OCI-M2 (cell line): ENCODE results near the gene CELF4.

Source experiments
- DNase-seq: peaks from one replicate; lab custom pipeline; 2025; ENCODE audit not compliant: unreplicated experiment; lab: John Stamatoyannopoulos, UW

The CELF4 gene

DNA sequence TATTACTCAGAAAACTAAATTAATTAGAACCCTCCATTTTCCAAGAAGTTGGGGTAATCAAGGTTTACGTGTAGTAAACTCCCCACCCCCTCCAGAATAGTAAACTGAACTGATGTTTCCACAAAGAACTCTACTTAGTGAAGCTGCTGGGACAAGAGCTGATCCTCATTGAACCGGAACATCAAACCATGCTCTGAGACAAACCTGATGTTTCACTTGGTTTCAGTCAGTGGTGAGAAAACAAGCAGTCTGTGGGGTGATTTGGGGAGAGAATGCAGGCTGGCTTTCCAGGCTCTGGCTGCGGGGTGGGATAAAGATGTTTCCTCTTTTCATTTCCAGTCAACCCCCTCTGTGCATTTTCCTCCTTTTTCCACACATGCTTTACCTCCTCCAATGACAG, 38.2 kb downstream of the CELF4 start:
- no peak for DNase-seq

DNA sequence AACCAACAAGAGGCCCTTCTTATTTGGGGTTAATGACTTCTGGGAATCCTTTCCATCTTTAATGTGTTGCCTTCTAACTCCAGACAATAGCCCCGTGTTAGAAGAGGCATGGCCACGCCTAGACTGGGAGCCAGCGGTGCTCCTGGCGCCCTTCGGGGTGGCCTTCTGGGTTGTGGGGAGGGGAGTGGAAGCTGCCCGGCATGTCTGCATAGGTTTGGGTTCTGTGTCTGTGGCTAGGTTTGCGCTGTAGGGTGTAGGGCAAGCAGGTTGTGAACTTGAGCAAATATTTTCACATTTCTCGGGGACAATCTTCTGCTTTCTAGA, 40.4 kb downstream of the CELF4 start:
- no peak for DNase-seq

DNA sequence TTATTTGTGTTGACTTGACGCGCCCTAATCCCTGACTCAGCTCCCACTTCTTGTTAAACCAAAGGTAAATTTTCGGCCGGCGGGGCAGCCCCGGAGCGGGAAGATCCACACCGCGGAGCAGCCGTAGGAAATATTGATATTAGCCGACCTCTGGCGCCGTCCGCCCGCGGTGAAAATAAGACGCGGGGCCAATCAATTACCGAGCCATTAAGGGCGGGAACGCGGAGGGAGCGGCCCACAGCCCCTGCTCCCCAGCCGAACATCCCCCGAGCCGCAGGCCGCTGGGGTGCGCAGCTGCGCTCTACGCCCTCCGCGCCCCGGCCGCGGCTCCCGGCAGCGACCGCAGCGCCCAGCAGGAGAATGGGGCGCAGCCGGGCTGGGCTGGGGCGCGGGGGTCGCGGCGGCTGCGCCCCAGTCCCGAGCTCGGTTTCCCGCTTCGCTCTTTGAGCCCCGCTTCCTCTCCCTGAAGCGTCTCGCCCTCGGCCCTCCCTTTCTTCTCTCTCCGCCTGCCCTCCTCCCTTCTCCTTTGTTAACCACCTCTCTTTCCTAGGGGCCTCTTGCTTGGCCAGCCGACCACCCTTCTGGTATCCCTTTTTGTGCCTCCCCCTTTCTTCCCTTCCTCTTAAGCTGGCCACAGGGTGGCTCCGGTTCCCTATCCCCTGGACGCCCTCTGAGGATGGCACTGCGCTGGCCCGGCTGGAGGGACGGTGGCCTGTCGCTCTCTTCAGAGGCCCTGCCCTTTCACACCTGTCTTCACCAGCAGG, 40.9 kb downstream of the CELF4 start:
- DNase-seq = no peak

DNA sequence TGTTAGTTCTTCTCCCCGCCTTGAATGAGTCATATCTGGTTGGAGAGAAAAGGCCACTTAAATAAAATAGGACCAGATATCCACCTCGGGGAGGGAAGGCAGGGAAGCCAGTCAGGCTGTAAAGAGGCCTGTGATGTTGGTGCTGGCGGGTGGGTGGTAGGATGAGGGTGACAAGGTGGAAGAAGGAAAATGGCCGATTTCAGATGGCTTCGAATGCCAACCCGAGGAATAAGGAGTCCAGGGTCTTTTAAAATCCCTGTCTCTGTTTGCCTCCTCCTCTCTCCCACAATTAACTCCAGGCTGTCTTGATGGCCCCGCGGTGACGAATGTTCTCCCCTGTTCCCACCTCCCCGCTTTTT, 41.5 kb downstream of the CELF4 start:
- no peak for DNase-seq

DNA sequence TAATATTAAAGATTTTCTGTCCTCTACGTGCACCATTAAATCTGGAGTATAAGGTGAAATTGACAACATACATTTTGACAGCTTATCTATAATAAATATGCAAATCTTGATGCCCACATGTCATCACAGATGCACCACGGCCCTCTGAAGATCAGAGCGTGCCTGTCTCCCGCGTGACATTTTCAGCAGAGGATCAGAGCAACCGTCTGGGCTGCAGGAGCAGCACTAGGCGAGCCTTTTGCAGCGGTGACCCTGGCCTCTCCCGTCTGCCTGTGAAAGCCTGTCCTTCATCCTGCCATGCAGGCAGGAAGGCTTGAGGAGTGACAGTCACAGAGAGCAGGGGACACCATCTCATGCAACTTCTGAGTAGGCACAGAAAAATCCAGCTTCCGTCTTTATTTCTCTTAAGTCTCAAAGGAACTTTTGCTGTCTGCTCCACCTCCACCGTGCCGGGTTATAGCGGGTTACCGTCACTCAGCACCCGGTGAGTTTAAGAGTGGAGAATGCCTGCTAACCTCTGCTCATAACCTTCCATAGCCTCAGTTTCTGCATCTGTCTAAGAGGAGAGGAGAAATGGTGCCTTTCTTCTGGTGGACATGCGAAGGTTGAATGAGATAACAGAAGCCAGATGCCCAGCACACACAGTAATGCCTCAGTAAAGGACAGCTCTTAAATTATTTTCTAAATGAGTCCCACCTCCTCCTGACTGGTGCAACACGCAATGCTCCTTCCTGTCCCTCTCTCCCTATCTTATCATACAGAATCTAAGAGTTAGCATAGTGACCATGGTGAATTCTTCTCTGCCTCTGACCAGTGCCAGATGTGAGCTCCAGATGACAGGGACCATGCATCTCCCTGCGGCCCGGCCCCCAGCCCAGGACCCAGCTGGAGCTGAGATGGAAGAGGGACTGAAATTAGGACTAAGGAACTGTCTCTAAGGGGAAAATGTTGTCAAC, 43.8 kb downstream of the CELF4 start:
- no peak for DNase-seq

DNA sequence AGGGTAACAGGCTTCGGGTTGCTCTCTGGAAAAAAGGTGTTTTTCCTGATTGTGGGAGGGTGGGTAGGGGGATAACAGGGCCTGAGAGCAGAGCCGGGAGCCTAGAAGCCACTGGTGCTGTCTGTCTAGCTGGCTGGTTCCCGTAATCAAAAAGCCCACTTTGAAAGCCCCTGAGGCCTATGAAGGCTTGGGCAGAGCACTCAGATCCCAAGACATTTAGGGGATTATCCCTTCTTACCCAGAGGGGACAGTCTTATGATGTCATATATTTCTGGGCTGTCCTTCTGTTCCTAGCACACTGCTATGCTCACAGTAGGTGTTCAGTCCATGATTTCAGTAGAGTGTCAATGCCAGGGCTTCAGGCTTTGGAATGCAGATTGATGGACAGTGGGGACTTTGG, 45.1 kb downstream of the CELF4 start:
- no peak for DNase-seq

DNA sequence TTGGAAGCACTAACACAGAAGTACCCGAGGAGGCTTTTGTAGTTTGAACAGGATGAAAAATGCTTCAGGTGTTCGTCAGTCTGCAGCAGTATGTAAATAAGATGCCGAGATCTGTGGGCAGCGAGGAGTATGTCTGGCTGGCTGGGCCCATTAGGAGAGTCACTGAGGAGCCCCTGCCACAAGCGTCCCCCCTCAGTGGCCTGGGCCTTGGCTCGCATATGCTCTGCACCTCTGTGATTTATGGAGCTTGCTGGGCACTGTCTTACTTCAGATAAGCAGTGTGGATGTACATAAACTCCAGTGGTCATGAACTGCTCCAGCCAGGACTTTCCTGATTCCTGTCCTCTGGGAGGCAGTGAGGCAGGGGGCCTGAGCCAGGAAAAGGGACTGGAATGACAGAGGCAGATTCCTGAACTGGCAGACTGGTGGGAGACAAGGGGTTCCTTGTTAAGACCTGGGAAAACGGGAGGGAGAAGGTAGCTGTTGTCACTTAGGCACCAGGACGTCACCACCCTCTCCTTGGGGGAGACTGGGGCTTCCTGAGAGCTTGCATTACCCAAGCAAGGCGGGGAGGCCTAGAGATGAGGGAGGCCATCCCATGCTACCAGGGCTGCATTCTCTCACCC, 46.0 kb downstream of the CELF4 start:
- DNase-seq = no peak

DNA sequence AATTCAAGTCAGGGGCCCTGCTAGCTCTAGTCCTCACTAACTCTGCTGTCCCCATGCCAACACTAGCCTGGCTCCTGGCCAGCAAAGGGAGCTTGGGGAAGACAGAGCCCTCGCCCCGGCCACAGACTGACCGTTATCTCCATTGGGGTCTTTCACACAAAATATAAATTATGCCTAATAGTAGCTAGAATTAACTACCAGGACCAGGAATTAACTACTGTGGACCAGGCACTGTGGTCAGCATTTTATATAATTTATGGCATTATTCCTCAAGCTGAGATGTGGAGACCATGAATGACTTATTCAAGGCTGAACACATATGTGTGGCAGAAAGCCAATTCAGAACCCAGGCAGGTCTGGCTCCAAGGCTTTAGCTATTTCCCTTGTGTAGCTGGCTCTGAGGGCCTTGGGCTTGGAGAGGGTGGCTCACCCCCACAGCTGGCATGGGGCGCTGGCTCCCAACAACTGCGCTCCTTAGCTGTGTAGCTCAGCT, 49.2 kb downstream of the CELF4 start:
- no peak for DNase-seq

DNA sequence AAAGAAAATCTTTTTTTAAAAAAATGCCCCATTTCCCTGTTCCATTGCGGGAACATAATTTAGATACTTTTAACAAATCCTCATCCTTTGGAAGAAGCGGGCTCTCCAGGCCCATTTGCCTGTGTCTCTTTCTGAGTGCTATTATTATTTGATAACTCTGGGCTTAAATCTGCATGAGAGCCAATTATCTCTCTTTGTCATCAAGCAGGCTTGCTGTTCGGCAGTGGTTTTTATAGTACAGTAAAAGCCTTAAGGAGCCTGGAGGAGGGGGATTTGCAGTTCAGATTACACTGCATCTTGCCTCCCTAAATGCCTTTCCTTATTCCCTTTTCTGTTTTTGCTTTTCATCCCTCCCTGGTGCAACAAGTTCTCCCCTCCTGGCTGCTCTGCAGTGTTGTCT, 50.6 kb downstream of the CELF4 start:
- DNase-seq = no peak

DNA sequence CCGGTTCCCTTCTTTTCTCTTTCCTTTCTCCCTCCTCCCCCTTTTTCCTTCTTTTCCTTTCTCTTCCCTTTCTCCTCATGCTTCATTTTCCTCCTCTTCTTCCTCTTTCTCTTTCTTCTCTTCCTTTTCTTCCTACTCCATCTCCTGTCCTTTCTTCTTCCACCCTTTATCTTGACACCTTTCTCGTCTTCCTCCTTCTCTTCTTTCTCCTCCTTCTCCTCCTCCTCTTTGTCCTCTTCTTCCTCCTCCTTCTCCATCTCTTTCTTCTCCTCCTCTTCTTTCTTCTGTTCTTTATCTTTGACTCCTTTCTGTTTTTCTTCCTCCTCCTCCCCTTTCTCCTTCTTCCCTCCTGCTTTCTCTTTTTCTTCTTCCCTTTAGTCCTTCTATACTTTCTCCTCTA, 53.2 kb downstream of the CELF4 start:
- no peak for DNase-seq

DNA sequence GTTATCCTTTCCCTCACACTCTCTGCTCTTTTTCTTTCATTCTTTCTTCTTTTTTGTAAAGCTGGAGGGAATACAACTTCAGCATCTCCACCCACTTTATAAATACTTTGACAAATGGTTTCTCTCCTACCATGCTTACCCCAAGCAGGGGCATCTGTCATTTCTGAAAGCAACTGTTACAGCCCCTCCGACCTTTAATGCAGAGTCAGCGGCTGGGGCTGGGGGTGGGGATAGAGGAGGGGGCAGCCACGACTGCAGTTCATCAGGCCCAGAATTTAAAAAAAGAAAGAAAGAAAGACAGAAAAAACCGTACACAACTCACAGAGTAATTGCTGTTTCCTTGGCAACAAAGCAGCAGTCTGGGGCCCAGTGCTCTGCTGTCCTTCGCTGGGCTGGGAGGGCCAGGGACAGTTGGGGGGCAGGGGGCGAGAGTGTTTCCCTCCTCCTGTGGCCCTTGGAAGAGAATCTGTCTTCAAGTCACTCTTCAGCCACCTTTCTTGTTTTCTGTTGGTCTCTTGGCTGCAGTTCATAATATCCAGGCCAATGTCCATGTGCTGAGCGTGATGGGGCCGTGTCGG, 53.8 kb downstream of the CELF4 start:
- DNase-seq = no peak

DNA sequence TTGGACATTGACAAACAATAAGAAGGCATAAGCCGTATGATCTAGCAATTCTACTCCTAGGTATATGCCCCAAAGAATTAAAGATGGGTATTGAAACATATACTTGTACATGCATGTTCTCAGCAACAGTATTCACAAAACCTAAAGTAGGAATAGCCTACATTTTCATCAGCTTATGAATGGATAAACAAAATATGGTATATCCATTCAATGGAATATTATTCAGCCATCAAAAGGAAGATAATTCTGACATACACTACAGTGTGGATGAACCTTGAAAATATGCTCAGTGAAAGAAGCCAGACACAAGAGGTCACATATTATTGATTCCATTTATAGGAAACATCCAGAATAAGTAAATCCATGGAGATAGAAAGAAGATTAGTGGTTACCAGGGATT, 56.0 kb downstream of the CELF4 start:
- no peak for DNase-seq

DNA sequence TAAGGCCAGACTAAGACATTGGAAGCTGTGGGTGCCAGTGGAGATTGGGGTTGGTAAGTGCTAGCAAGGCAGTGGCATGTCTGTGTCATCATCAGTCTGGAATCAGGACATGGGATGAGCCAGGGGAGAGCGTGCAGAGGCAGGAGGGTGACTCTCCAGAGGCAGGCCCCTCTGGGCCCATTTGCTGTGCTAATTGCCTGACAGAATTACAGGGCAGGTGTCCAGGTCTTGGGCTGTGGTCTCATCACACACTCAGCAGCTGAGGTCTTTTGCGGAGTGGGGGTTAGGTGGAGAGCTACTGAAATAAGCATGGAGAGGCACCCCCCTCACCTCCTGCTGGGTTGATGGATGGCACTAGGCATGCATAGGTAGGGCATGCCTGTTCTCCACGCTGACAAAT, 57.4 kb downstream of the CELF4 start:
- no peak for DNase-seq

DNA sequence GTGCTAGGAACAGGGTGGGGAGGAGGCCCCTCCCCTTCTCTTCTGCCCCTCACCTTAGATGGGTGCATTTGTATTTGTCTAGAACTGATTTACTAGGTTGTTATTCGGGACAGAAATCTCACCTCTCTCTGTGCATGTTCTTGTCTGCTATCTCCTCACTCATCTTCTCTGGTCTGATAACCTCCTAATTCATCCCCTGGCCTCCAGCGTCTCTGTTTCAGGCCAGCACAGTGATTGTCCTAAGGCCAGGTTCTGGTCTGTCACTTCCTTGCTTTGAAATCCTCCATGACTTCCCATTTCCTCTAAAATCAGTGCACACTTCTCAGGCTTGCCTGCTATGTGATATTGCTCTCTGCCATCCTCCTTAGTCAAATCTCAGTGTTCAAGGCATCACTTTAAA, 58.4 kb downstream of the CELF4 start:
- no peak for DNase-seq

DNA sequence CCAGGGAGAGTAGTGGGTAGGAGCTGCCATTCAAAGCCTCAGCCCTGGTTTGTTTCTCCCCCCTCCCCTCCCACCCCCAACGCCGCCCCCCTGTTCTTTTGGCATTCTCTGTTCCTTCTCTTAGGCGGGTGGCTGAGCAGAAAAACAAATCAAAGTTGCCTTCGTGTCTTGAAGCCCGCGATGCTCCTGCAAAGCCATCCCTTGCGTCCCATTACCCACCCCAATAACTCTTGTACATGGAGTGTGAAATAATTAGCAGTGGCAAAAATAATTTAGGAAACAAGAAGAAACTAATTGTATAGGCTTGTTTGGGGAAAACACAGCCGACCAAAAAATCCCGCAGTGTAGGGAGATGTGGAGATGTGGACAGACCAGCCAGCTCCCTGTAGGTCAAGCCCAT, 59.6 kb downstream of the CELF4 start:
- no peak for DNase-seq

DNA sequence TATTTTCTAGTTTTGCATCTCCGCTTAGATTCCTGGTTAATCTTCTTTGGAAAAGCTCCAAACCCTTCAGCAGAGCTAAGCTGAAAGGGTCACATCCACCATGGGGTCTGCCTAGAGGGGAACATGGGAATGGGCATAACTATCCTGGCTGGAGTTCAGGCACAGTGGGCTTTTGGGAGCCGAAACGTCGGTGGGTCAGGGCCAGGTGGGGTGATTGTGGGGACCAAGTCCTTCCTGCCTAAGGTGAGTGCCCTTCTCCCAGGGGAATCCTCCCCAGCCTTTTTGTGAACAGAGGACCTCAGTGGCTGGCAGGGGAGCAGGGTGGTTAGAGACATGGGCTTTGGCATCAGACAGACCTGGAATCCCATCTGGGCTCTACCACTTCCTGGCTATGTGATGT, 60.3 kb downstream of the CELF4 start:
- DNase-seq = no peak

DNA sequence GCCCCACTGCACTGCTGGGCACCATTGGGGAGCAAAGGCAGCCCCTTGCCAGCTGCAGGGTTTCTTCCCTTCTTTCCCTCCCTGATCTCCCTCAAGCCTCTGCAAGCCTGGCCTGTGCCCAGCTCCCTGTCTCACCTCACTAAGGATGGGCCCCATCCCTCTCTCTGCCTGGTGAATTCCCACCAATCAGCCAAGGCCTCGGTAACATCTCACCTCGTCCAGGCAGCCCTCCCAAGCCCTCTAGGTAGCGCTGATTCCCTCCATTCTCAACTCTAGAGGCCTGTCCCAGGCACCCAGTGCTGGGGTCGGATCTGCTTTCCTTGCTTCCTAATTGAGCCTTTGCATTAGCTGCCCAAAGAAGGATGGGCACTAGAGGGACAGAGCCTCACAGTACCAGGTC, 63.0 kb downstream of the CELF4 start:
- DNase-seq = no peak

DNA sequence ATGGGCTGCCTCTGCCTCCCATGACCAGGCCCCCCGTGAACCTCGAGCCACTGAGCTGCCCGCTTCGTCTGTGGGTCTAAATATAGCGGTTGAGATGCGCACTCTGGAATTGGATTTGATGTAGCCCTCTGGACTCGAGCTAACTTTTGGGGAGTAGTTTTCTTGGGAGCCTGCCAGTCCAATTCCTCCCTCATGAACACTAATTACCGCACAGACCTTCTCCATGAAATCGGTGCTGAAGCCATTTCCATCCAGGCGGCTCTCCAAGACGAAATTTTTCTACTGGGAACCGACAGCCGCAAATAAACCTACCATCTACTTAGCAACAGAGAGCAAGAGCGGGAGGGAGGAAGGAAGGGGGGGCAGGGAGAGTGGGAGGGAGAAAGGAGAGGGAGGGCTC, 63.6 kb downstream of the CELF4 start:
- DNase-seq = no peak

DNA sequence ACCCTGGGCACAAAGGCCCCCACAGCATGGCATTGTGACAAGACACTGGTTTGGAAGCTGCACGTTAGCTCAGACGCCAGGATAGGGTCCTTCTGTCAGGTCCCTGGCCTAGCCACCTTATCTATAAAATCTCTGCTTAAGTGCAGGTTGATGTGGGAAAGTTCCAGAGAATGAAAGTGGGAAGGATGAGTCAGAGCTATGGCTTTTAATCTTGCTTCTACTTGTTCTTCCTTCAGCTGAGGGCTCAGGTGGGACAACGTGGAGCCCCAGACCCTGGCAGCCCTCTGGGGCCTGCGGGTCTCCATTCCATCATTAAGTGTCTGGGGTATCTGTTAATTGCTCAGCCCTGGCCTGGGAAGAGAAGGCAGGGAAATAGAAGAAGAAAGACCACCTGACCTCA, 64.5 kb downstream of the CELF4 start:
- DNase-seq = no peak

DNA sequence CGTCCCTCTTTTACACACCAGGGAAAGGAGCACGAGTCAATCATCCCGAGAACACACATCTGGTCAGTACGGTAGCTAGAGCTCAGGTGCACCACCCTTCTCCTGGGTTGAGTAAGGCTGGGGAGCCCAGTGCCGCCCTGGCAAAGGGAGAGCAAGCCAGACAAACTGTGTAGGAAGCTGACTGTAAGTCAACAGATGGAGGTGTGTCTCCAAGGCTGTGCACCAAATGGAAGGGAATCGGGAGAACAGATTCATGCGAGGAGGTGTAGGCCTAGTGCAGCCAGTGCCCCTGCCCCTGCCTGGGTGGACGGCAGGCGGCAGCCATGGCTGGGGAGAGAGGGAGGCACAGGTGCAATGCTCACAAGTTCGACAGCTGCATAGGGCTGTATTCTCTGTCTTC, 65.7 kb downstream of the CELF4 start:
- DNase-seq = no peak

DNA sequence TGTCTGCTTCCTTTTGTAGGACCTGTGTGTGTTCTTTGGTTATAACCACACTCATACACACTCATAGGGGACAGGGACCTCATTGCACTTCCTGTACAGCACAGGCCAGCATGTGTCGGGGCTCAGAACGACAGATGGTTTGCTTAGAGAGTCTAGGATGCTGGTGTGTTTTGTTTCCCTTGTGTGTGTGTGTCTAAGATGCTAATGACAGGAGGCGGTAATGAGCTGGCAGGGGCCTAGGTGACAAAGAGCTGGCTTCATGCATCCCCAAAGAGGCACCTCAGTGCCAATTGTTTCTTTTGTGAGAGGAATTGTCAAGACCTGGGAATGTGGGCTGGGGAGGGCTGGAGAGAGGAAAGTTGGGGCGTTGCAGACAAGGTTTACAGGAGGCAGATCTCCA, 66.6 kb downstream of the CELF4 start:
- DNase-seq = no peak
